Tibial nerve (tissue), 3 donors: ENCODE results near the gene MYH16.

Experiments used
- POLR2A ChIP-seq, 2 donors: fragments of 450-650 bp; IDR thresholded peaks; one replicate each; pipeline ENCODE4 v1.6.1; 2017; ENCODE audit warnings: antibody characterized with exemption in 2 of 2, mild to moderate bottlenecking in 2 of 2, moderate library complexity in 2 of 2
- TF ChIP-seq, protein P1 (sequence below), 5 experiments: fragments of 200-600 bp in 3 of 5; fragments of 450-650 bp in 2 of 5; sonication (generic) in 3 of 5; IDR thresholded peaks; one replicate each; pipeline ENCODE4 v1.5.1; 2016 to 2019; ENCODE audit warnings: antibody characterized with exemption in 5 of 5, mild to moderate bottlenecking in 3 of 5, moderate library complexity in 2 of 5

DNA sequence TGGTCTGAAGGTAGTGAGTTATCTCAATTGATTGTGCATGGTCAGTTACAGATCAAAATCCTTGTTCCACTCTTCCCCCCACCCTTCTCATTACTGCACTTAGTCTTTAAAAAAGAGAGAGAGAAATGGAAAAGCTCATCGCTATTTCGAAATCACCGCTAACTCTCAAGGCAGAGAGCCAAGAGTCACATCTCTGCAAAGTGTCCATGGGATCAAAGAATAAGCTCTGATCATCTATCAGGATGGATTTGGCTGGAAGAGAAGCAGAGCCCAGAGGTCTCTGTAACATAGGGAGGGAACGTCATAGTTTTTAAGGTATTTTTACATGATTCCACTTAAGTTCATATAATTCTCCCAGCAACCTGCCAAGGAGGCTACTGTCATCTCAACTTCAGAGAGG is 30.0 kb upstream of the MYH16 start:
- TF ChIP-seq, protein P1, sequence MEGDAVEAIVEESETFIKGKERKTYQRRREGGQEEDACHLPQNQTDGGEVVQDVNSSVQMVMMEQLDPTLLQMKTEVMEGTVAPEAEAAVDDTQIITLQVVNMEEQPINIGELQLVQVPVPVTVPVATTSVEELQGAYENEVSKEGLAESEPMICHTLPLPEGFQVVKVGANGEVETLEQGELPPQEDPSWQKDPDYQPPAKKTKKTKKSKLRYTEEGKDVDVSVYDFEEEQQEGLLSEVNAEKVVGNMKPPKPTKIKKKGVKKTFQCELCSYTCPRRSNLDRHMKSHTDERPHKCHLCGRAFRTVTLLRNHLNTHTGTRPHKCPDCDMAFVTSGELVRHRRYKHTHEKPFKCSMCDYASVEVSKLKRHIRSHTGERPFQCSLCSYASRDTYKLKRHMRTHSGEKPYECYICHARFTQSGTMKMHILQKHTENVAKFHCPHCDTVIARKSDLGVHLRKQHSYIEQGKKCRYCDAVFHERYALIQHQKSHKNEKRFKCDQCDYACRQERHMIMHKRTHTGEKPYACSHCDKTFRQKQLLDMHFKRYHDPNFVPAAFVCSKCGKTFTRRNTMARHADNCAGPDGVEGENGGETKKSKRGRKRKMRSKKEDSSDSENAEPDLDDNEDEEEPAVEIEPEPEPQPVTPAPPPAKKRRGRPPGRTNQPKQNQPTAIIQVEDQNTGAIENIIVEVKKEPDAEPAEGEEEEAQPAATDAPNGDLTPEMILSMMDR (IDR thresholded peaks at IDR 0.05): no peak
- TF ChIP-seq POLR2A (IDR thresholded peaks at IDR 0.05): no peak
